Activated naive CD4-positive, alpha-beta T cell treated with Interleukin-2 at 50 U/mL for 16 hours (primary cell): Measurements from ENCODE around the gene ZFAND3.

Source experiments
- DNase-seq: peaks from one replicate; pipeline ENCODE4 v3.0.0-alpha.2; 2020

ZFAND3 gene

GRCh38 chr6:38062066-38062465 is 242.5 kb downstream of the ZFAND3 start:
- DNase-seq: no peak

- no peak for DNase-seq
These were observed 244.4 kb downstream of the ZFAND3 start for GRCh38 chr6:38063973-38064372.

- DNase-seq: no peak
These were observed 244.9 kb downstream of the ZFAND3 start for GRCh38 chr6:38064431-38064830.

GRCh38 chr6:38065734-38066305 is 246.3 kb downstream of the ZFAND3 start:
- DNase-seq: no peak

- no peak for DNase-seq
These were observed 247.9 kb downstream of the ZFAND3 start for GRCh38 chr6:38067263-38067980.

GRCh38 chr6:38068854-38069590 is 249.5 kb downstream of the ZFAND3 start:
- DNase-seq: no peak

- no peak for DNase-seq
These were observed 258.0 kb downstream of the ZFAND3 start for GRCh38 chr6:38077488-38078030.

- no peak for DNase-seq
These were observed 259.1 kb downstream of the ZFAND3 start for GRCh38 chr6:38078671-38079070.

- DNase-seq: no peak
These were observed 259.6 kb downstream of the ZFAND3 start for GRCh38 chr6:38079107-38079506.

GRCh38 chr6:38079537-38079936 is 260.0 kb downstream of the ZFAND3 start:
- DNase-seq: no peak

- DNase-seq: no peak
These were observed 260.8 kb downstream of the ZFAND3 start for GRCh38 chr6:38080360-38080759.

- DNase-seq: no peak
These were observed 261.4 kb downstream of the ZFAND3 start for GRCh38 chr6:38080889-38081288.

- DNase-seq: no peak
These were observed 265.5 kb downstream of the ZFAND3 start for GRCh38 chr6:38085031-38085430.

GRCh38 chr6:38086346-38086745 is 266.8 kb downstream of the ZFAND3 start:
- DNase-seq: no peak

GRCh38 chr6:38088010-38088409 is 268.5 kb downstream of the ZFAND3 start:
- DNase-seq: no peak

- no peak for DNase-seq
These were observed 269.3 kb downstream of the ZFAND3 start for GRCh38 chr6:38088829-38089228.

GRCh38 chr6:38091613-38092012 is 272.1 kb downstream of the ZFAND3 start:
- no peak for DNase-seq

- DNase-seq: no peak
These were observed 272.9 kb downstream of the ZFAND3 start for GRCh38 chr6:38092465-38092864.

- no peak for DNase-seq
These were observed 273.4 kb downstream of the ZFAND3 start for GRCh38 chr6:38092964-38093363.

- no peak for DNase-seq
These were observed 275.5 kb downstream of the ZFAND3 start for GRCh38 chr6:38095054-38095453.

GRCh38 chr6:38099221-38099620 is 279.7 kb downstream of the ZFAND3 start:
- DNase-seq: no peak

- DNase-seq: no peak
These were observed 280.9 kb downstream of the ZFAND3 start for GRCh38 chr6:38100380-38100779.

GRCh38 chr6:38103921-38104320 is 284.4 kb downstream of the ZFAND3 start:
- DNase-seq: no peak

GRCh38 chr6:38105066-38105465 is 285.5 kb downstream of the ZFAND3 start:
- no peak for DNase-seq
